SU-DHL-6 (cell line): Measurements from ENCODE around the gene RPUSD2.

Experiments used
- EZH2phosphoT487 ChIP-seq: fragments of 200-600 bp; sonication (generic), shearing (Covaris generic); conservative IDR thresholded peaks from 2 replicates; pipeline ENCODE4 v1.6.1; 2018; ENCODE audit warnings: mild to moderate bottlenecking, antibody characterized with exemption, low read length, moderate library complexity, mixed read lengths
- TF ChIP-seq, protein P1 (sequence below): fragments of 200-600 bp; sonication (generic); IDR thresholded peaks from one replicate; pipeline ENCODE4 v1.5.1; 2017; ENCODE audit warnings: antibody characterized with exemption, mild to moderate bottlenecking, low read length, moderate library complexity; ENCODE audit not compliant: insufficient read depth, poor library complexity, severe bottlenecking

DNA sequence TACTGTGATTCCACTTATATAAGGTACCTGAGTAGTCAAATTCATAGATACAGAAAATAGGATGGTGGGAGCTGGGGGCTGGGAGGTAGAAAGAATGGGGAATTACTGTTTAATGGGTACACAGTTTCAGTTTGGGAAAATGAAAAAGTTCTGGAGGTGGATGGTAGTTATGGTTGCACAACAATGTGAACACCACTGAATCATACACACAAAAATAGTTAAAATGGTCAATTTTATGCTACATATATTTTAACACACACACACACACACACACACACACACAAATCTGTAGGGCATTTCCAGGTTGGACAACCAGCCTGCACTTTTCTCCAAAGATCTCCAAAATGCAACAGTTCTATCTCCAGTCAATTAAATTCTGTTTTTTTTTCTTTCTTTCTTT lies 5.7 kb upstream of the RPUSD2 start:
- TF ChIP-seq, protein P1, sequence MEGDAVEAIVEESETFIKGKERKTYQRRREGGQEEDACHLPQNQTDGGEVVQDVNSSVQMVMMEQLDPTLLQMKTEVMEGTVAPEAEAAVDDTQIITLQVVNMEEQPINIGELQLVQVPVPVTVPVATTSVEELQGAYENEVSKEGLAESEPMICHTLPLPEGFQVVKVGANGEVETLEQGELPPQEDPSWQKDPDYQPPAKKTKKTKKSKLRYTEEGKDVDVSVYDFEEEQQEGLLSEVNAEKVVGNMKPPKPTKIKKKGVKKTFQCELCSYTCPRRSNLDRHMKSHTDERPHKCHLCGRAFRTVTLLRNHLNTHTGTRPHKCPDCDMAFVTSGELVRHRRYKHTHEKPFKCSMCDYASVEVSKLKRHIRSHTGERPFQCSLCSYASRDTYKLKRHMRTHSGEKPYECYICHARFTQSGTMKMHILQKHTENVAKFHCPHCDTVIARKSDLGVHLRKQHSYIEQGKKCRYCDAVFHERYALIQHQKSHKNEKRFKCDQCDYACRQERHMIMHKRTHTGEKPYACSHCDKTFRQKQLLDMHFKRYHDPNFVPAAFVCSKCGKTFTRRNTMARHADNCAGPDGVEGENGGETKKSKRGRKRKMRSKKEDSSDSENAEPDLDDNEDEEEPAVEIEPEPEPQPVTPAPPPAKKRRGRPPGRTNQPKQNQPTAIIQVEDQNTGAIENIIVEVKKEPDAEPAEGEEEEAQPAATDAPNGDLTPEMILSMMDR, result no peak
- no peak for TF ChIP-seq EZH2phosphoT487
